GM23338 (cell line): ENCODE data around the gene HNF1B. TPM values are rescaled to one million over a fixed set of nuclear protein-coding genes. Genes with fewer than 3 reads are reported as not detected.

Source experiments
- polyA plus RNA-seq: library from polyadenylated mRNA; unstranded; fragments of >200 nt; fragmentation: Nextera tagmentation; extraction: Ambion mirVana; gene quantifications from 2 replicates; pipeline ENCODE4 v1.2.1, GENCODE V29; 2016
- total RNA-seq: library from RNA; depleted of rRNA; stranded (reverse); fragments of >200 nt; shearing (Covaris generic); gene quantifications from 2 replicates; pipeline ENCODE4 v1.2.3, GENCODE V29; 2014; rRNA removed

The HNF1B gene
- total and polyA plus RNA-seq, 2 experiments from 2014 or later, result 0.07 to 0.19 TPM

Other genes starting within 250 kb of the HNF1B start
- 15.4 and 18.6 TPM in 2 replicates for gene SYNRG, start 135.6 kb downstream of the HNF1B start, total RNA-seq
- 17.3 and 22.6 TPM in 2 replicates for gene SYNRG, start 135.6 kb downstream of the HNF1B start, polyA plus RNA-seq
- gene DDX52, start 101.6 kb downstream of the HNF1B start, total RNA-seq, result 45.3 and 46.2 TPM in 2 replicates
- 46.0 and 61.3 TPM in 2 replicates for gene DDX52, start 101.6 kb downstream of the HNF1B start, polyA plus RNA-seq
- not detected in 2 replicates for gene TBC1D3K, start 179.4 kb upstream of the HNF1B start, total RNA-seq
- not detected in 2 replicates for gene TBC1D3K, start 179.4 kb upstream of the HNF1B start, polyA plus RNA-seq
- 8.2 and 9.4 TPM in 2 replicates for gene TBC1D3L, start 244.0 kb upstream of the HNF1B start, total RNA-seq
- gene TBC1D3L, start 244.0 kb upstream of the HNF1B start, polyA plus RNA-seq, result 8.7 and 9.3 TPM in 2 replicates